Measurements from ENCODE around the gene CNNM2.

GRCh38 chr10:102876747-102877153 lies 41.3 kb upstream of the CNNM2 start:
- TF ChIP-seq CTCF (IDR thresholded peaks at IDR 0.05; ENCODE audit: insufficient read depth, low read length) (no peak), REST (IDR thresholded peaks at IDR 0.05; ENCODE audit: insufficient replicate concordance, low read depth) (no peak), POLR2AphosphoS5 (IDR thresholded peaks at IDR 0.05; ENCODE audit: low read depth) (no peak)
